Fibroblast of mammary gland (primary cell): ENCODE results near the gene PRKN.

Experiments used
- DNase-seq: peaks from one replicate; pipeline ENCODE4 v3.0.0-alpha.2; 2010; ENCODE audit warnings: low read depth
- H3K4me3 ChIP-seq: 2 replicates; pipeline ENCODE4 v1.5.1; 2011; ENCODE audit warnings: low read depth, mild to moderate bottlenecking, low read length, moderate library complexity; ENCODE audit not compliant: control insufficient read depth
- TF ChIP-seq, protein P1 (sequence below): conservative IDR thresholded peaks from 2 replicates; pipeline ENCODE4 v1.5.1; 2011; ENCODE audit warnings: low read depth, low read length, inconsistent platforms; ENCODE audit not compliant: control insufficient read depth, insufficient read depth

Gene PRKN

DNA sequence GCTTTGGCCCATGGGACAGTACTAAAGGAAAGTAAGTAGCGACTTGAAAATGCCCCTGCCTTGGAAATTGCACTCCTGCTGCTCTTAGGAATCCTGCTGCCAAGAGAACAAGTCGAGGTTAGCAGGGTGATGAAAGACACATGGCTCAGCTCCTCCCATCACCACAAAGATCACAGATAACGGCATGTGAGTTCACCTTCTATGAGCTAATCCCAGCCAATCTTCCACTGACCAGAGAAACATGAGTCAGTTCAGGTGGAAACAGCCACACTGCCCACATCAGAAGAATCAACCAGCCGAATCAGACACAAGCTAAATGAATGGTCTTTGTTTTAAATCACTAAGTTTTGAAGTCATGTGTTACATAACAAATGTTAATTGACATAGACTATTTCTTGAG is 106.3 kb downstream of the PRKN start:
- DNase-seq = peak; percentile 52

GRCh38 chr6:162620073-162620472 is 107.5 kb downstream of the PRKN start:
- H3K4me3 ChIP-seq = no peak overlapping the region
- no peak for DNase-seq
- TF ChIP-seq, protein P1, sequence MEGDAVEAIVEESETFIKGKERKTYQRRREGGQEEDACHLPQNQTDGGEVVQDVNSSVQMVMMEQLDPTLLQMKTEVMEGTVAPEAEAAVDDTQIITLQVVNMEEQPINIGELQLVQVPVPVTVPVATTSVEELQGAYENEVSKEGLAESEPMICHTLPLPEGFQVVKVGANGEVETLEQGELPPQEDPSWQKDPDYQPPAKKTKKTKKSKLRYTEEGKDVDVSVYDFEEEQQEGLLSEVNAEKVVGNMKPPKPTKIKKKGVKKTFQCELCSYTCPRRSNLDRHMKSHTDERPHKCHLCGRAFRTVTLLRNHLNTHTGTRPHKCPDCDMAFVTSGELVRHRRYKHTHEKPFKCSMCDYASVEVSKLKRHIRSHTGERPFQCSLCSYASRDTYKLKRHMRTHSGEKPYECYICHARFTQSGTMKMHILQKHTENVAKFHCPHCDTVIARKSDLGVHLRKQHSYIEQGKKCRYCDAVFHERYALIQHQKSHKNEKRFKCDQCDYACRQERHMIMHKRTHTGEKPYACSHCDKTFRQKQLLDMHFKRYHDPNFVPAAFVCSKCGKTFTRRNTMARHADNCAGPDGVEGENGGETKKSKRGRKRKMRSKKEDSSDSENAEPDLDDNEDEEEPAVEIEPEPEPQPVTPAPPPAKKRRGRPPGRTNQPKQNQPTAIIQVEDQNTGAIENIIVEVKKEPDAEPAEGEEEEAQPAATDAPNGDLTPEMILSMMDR = no peak

More for the DNA sequence above, 106.3 kb downstream of the PRKN start:
- no peak overlapping the region for H3K4me3 ChIP-seq
- TF ChIP-seq, protein P1 = no peak

DNA sequence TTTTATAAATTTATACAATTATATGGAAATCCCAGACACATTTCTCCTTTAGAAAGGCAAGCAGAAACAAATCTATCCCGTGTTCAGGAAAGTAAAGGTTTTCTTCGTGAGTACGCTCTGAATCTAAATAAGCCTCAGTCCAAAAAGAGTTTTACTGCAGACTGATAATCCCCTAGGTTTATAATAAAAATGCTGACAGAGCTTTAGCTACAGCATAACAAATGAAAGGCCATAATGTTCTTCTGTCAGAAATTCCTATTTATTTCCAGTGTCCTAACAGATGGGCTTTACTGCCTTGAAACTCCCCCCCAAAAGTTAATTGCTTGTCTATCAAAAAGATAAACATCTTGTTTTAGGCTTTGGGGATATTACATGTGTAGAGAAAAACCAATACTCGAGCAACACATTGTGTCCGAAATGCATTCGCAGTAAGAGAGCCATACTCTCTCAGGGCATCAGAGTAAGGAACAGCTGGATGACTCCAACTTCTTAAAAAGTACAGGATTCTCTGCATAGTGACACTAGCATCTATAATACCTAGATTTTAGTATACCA is 109.0 kb downstream of the PRKN start:
- H3K4me3 ChIP-seq = no peak overlapping the region
- TF ChIP-seq, protein P1 = no peak
- DNase-seq = no peak

- no peak overlapping the region for H3K4me3 ChIP-seq
- peak; percentile 62 for DNase-seq
- TF ChIP-seq, protein P1 = no peak
These were observed 112.4 kb downstream of the PRKN start for GRCh38 chr6:162615016-162615705.

DNA sequence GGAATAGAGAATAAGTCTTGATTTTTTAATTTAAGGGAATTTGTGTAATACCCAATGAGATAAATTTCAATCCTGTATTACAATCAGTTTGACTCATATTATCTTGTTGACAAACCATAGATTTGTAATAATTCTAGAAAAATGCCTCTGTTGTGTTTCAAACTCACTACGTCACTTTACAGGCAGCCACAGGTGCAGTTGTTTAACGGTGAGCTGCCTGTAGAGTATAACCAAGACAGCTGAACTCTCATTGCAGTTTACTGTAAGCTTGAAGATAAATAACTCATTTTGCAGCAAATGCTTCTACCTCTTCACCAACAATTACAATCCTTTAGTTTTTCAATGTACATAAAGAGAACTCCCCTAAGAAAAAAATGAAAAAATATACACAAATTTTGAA is 114.3 kb downstream of the PRKN start:
- TF ChIP-seq, protein P1 = no peak
- no peak for DNase-seq
- H3K4me3 ChIP-seq = no peak overlapping the region

DNA sequence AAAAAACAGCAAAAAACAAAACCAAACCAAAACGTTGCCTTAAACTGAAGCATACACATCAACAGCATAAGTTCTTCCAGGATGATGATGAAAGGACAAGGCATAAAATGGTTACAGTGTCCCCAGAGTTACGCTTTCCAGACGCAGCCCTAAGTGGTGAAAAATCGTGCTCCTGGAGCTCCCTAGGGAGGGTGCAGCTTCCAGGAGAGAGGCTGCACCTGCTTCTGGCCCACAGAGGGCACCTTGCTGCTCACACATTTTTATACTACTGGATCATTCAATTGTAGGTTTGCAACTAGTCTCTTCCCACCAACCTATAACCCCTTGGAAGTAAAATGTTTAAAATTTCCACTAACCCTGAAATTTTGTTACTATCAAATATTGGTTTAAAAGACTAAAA is 115.0 kb downstream of the PRKN start:
- no peak overlapping the region for H3K4me3 ChIP-seq
- TF ChIP-seq, protein P1 = no peak
- no peak for DNase-seq
